Spleen (tissue), 11 donors: ENCODE measurements around the gene NUFIP1. TPM values are rescaled to one million over a fixed set of nuclear protein-coding genes. Genes with fewer than 3 reads are reported as not detected.

Experiments used
- DNase-seq: peaks from one replicate; pipeline ENCODE4 v3.0.0-alpha.2; 2020
- H3K27ac ChIP-seq, 8 donors: fragments of 200-600 bp; sonication (generic) in 7 of 8; 1 replicate in 4 of 8; 2 replicates in 4 of 8; pipeline versions ENCODE4 v1.5.0 to v1.8.0; 2016 to 2021; ENCODE audit warnings: inconsistent platforms in 4 of 8, mild to moderate bottlenecking in 4 of 8, moderate library complexity in 1 of 8
- H3K27me3 ChIP-seq, 7 donors: fragments of 200-600 bp; sonication (generic) in 6 of 7; replicated peaks in 1 of 7; 1 replicate in 4 of 7; 2 replicates in 3 of 7; pipeline versions ENCODE4 v1.5.0 to v1.8.0; 2016 to 2021; ENCODE audit warnings: inconsistent platforms in 3 of 7, mild to moderate bottlenecking in 1 of 7
- H3K36me3 ChIP-seq, 6 donors: fragments of 200-600 bp; sonication (generic) in 5 of 6; 1 replicate in 4 of 6; 2 replicates in 2 of 6; pipeline versions ENCODE4 v1.5.0 to v1.8.0; 2016 to 2021; ENCODE audit warnings: inconsistent platforms in 2 of 6
- H3K4me1 ChIP-seq, 6 donors: fragments of 200-600 bp; sonication (generic) in 5 of 6; 1 replicate in 3 of 6; 2 replicates in 3 of 6; pipeline versions ENCODE4 v1.5.0 to v1.8.0; 2016 to 2021; ENCODE audit warnings: inconsistent platforms in 3 of 6
- H3K4me3 ChIP-seq, 8 donors: fragments of 200-600 bp; sonication (generic) in 7 of 8; 1 replicate in 4 of 8; 2 replicates in 4 of 8; pipeline versions ENCODE4 v1.5.0 to v1.8.0; 2016 to 2021; ENCODE audit warnings: inconsistent platforms in 4 of 8, mild to moderate bottlenecking in 4 of 8, moderate library complexity in 2 of 8
- H3K9me3 ChIP-seq, 8 donors: fragments of 200-600 bp; sonication (generic) in 7 of 8; 1 replicate in 4 of 8; 2 replicates in 4 of 8; pipeline versions ENCODE4 v1.5.0 to v1.8.0; 2016 to 2021; ENCODE audit warnings: inconsistent platforms in 4 of 8
- CTCF ChIP-seq, 11 experiments: fragments of 200-600 bp in 7 of 11; fragments of 450-650 bp in 4 of 11; sonication (generic) in 4 of 11; IDR thresholded peaks in 8 of 11; conservative IDR thresholded peaks in 3 of 11; 1 replicate in 7 of 11; 2 replicates in 4 of 11; pipeline versions ENCODE4 v1.4.0 to v1.8.0; 2016 to 2021; ENCODE audit warnings: antibody characterized with exemption in 11 of 11, inconsistent platforms in 4 of 11, mild to moderate bottlenecking in 1 of 11
- POLR2A ChIP-seq, 3 donors: fragments of 450-650 bp; IDR thresholded peaks; one replicate each; pipeline ENCODE4 v1.5.1; 2017; ENCODE audit warnings: antibody characterized with exemption in 3 of 3, mild to moderate bottlenecking in 1 of 3
- POLR2AphosphoS5 ChIP-seq, 3 donors: sonication (generic); formaldehyde crosslinking; IDR thresholded peaks; one replicate each; pipeline ENCODE4 v1.5.1; 2017; ENCODE audit warnings: antibody characterized with exemption in 3 of 3
- WGBS, 5 donors: extraction: QIAGEN DNeasy Blood & Tissue Kit in 3 of 5; methylation state at CpG; one replicate each; pipeline versions ENCODE4 v1.1.5 to v1.1.7; 2013 to 2018; 5-methylcytosine and 5-hydroxymethylcytosine counted together
- intact Hi-C: fragments of 100-400 bp; cut with DNase I; formaldehyde crosslinking; loops from one replicate; pipeline ENCODE4 v1.15.0; 2023; ENCODE audit warnings: low total_unique reads
- polyA plus RNA-seq, 3 donors: library from polyadenylated mRNA; stranded (reverse); fragments of 200-250 nt; gene quantifications; one replicate each; pipeline ENCODE4 v1.2.1, GENCODE V29; 2013
- total RNA-seq, 7 donors: library from RNA; depleted of rRNA in 3 of 7; stranded (reverse); fragments of >200 nt in 3 of 7; fragmentation: NEBNext Ultra II Directional in 4 of 7; extraction: Animal tissue kit (Norgen Biotek cat#: 25700) in 4 of 7; gene quantifications; one replicate each; pipeline versions ENCODE4 v1.1.0 to v1.2.1, GENCODE V29; 2016 to 2021
- donor health status: healthy with polysubstance abuse.
- donor health status: DM: no; HTN: no; CAD: no; lungs with moderate emphysema.
- donor health status: DM: no; HTN: no; CAD: no.
- donor health status: Bipolar disorder and iron deficiency.
- donor health status: healthy.
- donor health status: DM: no; HTN: no; CAD: no.
- donor health status: DM: yes; HTN: yes; CAD: no.

The NUFIP1 gene
- total and polyA plus RNA-seq, 10 donors: 2.1 to 4.9 (median 3.3) TPM

- Histone ChIP-seq H3K4me1 (peaks cover 0 to 30% (median 11%) of the 10 kb centered on the region in 6 donors), H3K9me3 (no peaks in the 10 kb centered on the region), H3K4me3 (no peak overlapping the region), H3K36me3 (no peaks in the 10 kb centered on the region), H3K27ac (peak overlapping the region in 1 of 8 donors; percentile 83), H3K27me3 (no peaks in the 10 kb centered on the region)
- intact Hi-C loops: no loop called here
- 0 to 3% (median 0%) methylated on average over 1 of the region's 1 CpG for WGBS, 5 donors
- DNase-seq: no peak
- TF ChIP-seq POLR2AphosphoS5 (IDR thresholded peaks at IDR 0.05) (no peak), CTCF (IDR thresholded peaks at IDR 0.05 in 8 of 11, conservative IDR thresholded peaks at IDR 0.05 in 3 of 11) (no peak), POLR2A (IDR thresholded peaks at IDR 0.05) (no peak)
These were observed 54.5 kb downstream of the NUFIP1 start for GRCh38 chr13:44934724-44935123.

GRCh38 chr13:44932850-44933251 is 56.4 kb downstream of the NUFIP1 start:
- 58 to 73% (median 68%) methylated on average over 7 of the region's 7 CpGs for WGBS, 5 donors
- Histone ChIP-seq H3K27ac (peak overlapping the region; percentile 22 to 83 (median 72)), H3K4me3 (no peak overlapping the region), H3K4me1 (peaks cover 0 to 32% (median 11%) of the 10 kb centered on the region in 6 donors), H3K9me3 (no peaks in the 10 kb centered on the region), H3K36me3 (no peaks in the 10 kb centered on the region), H3K27me3 (no peaks in the 10 kb centered on the region)
- DNase-seq: no peak
- peak in 1 of 3 donors; percentile 87 for TF ChIP-seq POLR2AphosphoS5 (IDR thresholded peaks at IDR 0.05)
- TF ChIP-seq POLR2A (IDR thresholded peaks at IDR 0.05): no peak
- no peak for TF ChIP-seq CTCF (IDR thresholded peaks at IDR 0.05 in 8 of 11, conservative IDR thresholded peaks at IDR 0.05 in 3 of 11)
- intact Hi-C loops: no loop called here

GRCh38 chr13:44932171-44932849 is 57.0 kb downstream of the NUFIP1 start:
- intact Hi-C loops: no loop called here
- WGBS, 5 donors: 49 to 84% (median 55%) methylated on average over 5 of the region's 5 CpGs
- H3K4me1 ChIP-seq: peaks cover 0 to 32% (median 11%) of the 10 kb centered on the region in 6 donors

More at GRCh38 chr13:44932171-44932849, 57.0 kb downstream of the NUFIP1 start:
- H3K27ac ChIP-seq: peak overlapping the region; percentile 22 to 83 (median 72)
- no peak overlapping the region for H3K4me3 ChIP-seq
- TF ChIP-seq POLR2AphosphoS5 (IDR thresholded peaks at IDR 0.05) (no peak), POLR2A (IDR thresholded peaks at IDR 0.05) (no peak), CTCF (IDR thresholded peaks at IDR 0.05 in 8 of 11, conservative IDR thresholded peaks at IDR 0.05 in 3 of 11) (no peak)
- no peaks in the 10 kb centered on the region for H3K36me3 ChIP-seq
- DNase-seq: no peak
- H3K27me3 ChIP-seq: no peaks in the 10 kb centered on the region
- no peaks in the 10 kb centered on the region for H3K9me3 ChIP-seq
